ENCODE measurements around the gene DBNL. TPM values are rescaled to one million over a fixed set of nuclear protein-coding genes. Genes with fewer than 3 reads are reported as not detected.

DBNL gene
- total RNA-seq, 2 experiments from 2014 or later, result 175 to 176 TPM

DNA sequence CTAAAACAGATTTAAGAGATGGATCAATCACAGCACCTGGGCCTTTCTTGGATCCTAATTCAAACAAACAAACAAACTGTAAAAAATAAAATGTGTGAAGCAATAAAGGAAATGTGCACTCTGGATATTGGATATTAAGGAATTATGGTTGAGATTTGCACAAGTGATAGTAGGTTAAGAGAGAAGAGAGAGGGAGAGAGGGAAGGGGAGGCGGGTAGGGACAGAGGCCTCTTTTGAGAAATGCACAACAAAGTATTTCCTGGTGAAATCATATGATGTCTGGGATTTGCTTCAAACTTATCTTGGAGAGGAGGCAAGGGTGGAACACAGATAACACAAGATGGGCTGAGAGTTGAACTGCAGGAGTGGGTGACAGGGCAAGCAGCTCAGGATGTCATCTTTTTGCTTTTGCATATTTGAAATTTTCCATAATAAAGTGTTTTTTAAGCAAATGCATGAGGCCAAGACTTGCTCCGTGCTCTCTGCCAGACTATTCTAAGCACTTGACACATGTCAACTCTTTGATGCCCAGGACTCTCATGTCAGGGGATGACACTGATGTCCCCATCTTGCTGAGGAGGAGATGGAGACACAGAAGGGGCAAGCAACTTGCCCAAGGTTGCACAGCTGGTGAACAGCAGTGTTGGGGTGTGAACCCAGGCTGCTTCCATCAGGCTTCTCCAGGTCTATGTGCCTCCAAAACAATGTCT, 50.5 kb downstream of the DBNL start:
- ChIA-PET POLR2A (no interaction called here), CTCF (no interaction called here)
- no peaks in the 10 kb centered on the region for H3K36me3 Mint-ChIP-seq (ENCODE audit: low read depth)
- H3K4me1 Mint-ChIP-seq, result peaks cover 16% of the 10 kb centered on the region
- no peak overlapping the region for H3K4me3 Mint-ChIP-seq
- H3K27me3 Mint-ChIP-seq, result peaks cover 2% of the 10 kb centered on the region
- DNase-seq, result no peak
- no peaks in the 10 kb centered on the region for H3K9me3 Mint-ChIP-seq
- H3K27ac Mint-ChIP-seq, result no peak overlapping the region

DNA sequence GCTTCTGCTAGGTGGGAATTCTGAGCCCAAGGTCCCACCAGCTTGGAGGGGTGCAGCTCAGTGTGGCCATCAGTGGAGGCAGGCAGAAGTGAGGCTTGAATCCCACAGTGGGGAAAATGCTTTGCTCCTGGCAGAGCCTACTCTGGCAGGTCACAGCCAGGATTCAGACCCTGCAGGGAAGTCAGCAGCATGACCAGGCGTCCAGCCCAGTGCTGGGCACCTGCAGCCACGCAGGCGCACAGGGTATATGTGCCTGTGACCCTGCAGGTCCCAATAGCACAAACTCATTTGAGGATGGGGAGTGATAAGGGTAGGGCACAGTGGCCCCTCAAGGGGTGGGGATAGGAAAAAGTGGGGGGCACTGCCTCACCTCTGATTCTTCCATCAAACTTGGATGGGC, 51.3 kb downstream of the DBNL start:
- H3K4me1 Mint-ChIP-seq, result peaks cover 16% of the 10 kb centered on the region
- peaks cover 2% of the 10 kb centered on the region for H3K27me3 Mint-ChIP-seq
- no peaks in the 10 kb centered on the region for H3K9me3 Mint-ChIP-seq
- no peak overlapping the region for H3K27ac Mint-ChIP-seq
- ChIA-PET CTCF (no interaction called here), POLR2A (no interaction called here)
- no peak for DNase-seq
- no peak overlapping the region for H3K4me3 Mint-ChIP-seq
- H3K36me3 Mint-ChIP-seq (ENCODE audit: low read depth), result no peaks in the 10 kb centered on the region

DNA sequence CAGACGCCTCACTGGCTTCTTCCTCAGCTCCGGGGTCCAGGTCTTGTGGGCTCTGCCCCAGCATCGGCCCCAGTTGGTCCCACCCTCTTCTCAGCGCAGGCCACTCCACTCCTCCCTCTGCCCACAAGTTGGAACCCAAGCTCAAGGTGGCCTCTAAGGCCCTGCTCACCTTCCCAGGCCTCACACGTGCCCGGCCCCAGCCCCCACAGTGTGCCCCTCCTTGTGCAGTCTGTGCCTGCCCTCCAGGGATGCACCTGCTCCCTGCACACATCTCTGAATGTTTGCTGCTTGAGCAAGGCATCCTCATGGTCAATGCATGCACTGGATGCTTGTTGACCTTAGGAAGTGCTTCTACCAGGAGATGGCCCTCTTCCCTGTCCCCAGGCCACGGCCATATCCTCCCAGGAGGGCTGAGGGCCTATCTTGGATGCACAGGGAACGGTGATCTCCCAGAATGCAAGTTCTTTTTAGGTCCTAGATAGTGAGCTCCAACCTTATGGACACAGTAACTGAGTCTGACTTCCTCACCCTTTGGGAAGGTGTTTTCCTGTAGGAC, 51.9 kb downstream of the DBNL start:
- ChIA-PET CTCF (interaction anchor here (1.5 kb wide), 1 partner anchor 11 kb away, joined by 5 read pairs; no protein-coding TSS in a partner anchor), POLR2A (interaction anchor here (1.5 kb wide), 1 partner anchor 51 kb away, joined by 3 read pairs; no protein-coding TSS in a partner anchor)
- Mint-ChIP-seq H3K27ac (no peak overlapping the region), H3K36me3 (ENCODE audit: low read depth) (no peaks in the 10 kb centered on the region), H3K4me3 (no peak overlapping the region), H3K4me1 (peaks cover 16% of the 10 kb centered on the region), H3K9me3 (no peaks in the 10 kb centered on the region), H3K27me3 (peaks cover 2% of the 10 kb centered on the region)
- DNase-seq, result no peak

DNA sequence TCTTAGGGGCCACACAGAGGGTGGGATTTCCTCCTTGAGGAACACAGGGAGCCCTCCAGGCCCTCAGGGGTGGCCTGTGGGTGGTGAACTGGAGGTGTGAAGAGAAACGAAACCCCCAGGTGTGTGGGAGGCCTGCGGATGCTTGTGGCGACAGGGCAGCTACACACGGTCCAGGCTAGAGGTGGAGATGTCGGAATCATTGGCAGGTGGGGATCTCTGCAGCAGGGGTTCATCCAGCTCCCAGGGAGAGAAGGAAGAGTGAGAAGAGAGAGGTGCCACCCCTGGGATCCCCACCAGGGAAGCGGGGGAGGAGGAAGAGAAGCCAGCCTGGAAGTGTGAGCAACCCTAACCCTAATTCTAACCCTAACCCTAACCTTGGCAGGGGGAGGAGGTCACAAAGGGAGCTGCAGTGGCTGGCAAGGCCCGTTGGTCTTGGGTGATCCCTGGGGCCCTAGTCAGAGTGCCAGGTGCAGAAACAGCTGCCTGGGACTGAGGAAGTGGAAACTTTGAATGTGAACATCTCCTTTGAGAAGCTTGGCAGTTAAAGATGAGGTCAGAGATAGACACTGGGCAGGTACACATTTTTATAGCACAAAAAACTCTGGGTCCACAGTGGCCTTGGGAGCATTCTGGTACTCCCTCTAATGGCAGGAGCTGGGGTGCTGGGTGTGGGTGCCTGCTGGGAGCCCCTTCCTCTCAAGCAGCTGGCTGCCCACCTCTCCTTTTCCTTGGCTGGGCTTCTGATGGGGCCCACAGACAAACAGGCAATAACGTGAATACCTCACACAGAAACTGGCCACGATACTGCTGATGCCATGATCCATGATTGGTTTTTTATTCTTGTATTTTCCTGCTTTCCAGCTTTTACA, 52.8 kb downstream of the DBNL start:
- no peaks in the 10 kb centered on the region for H3K9me3 Mint-ChIP-seq
- H3K27me3 Mint-ChIP-seq, result peaks cover 4% of the 10 kb centered on the region
- peaks cover 16% of the 10 kb centered on the region for H3K4me1 Mint-ChIP-seq
- no peak overlapping the region for H3K4me3 Mint-ChIP-seq
- peak overlapping the region; percentile 34 for H3K27ac Mint-ChIP-seq
- CTCF ChIA-PET, result interaction anchor here (1.5 to 1.6 kb wide), 2 partner anchors 12 kb away, joined by 4 to 5 read pairs; no protein-coding TSS in a partner anchor
- no peaks in the 10 kb centered on the region for H3K36me3 Mint-ChIP-seq (ENCODE audit: low read depth)
- DNase-seq, result no peak
- POLR2A ChIA-PET, result interaction anchor here (0.9 to 2.4 kb wide), 5 partner anchors 8 to 52 kb away, joined by 3 to 11 read pairs (median 4); no protein-coding TSS in a partner anchor

DNA sequence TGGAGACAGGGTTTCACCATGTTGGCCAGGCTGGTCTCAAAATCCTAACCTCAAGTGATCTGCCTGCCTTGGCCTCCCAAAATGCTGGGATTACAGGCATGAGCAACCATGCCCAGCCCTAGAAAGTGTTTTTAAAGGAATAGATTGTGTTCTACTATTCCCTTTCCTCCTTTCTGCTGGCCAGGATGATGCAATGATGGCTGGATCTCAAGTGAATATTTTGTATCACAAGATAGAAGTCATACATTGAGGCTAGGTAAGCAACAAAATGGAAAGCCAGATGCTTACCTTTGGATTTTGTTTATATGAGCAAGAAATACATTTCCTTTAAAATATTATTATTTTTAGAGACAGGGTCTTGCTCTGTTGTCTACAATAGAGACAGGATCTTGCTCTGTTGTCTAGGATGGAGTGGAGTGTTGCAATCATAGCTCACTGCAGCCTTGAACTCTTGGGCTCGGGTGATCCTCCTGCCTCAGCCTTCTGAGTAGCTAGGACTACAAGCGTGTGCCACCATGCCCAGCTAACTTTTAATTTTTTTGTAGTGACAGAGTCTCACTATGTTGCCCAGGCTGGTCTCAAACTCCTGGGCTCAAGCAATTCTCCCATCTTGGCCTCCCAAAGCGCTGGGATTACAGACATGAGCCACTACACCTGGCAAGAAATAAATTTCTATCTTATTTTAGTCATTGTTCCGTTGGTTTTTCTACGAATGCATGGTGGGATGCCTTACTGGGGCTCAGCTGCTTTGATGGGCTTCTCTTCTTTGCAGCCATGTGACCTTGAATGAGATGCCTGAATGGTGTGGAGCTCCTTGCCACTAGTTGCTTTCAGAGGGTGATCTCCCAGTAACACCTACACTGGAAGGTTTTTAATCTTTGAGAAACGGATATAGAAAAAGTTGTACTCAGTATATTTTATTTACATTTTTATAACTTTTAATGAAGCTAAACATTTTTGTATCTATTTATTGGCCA, 53.9 kb downstream of the DBNL start:
- Mint-ChIP-seq H3K27ac (no peak overlapping the region), H3K4me3 (no peak overlapping the region), H3K9me3 (no peaks in the 10 kb centered on the region), H3K4me1 (peaks cover 18% of the 10 kb centered on the region), H3K36me3 (ENCODE audit: low read depth) (no peaks in the 10 kb centered on the region), H3K27me3 (peaks cover 15% of the 10 kb centered on the region)
- no peak for DNase-seq
- CTCF ChIA-PET, result interaction anchor here (1.5 to 1.6 kb wide), 2 partner anchors 11 to 13 kb away, joined by 4 to 5 read pairs; no protein-coding TSS in a partner anchor
- POLR2A ChIA-PET, result interaction anchor here (0.9 to 2.4 kb wide), 5 partner anchors 7 to 53 kb away, joined by 3 to 11 read pairs (median 4); no protein-coding TSS in a partner anchor

DNA sequence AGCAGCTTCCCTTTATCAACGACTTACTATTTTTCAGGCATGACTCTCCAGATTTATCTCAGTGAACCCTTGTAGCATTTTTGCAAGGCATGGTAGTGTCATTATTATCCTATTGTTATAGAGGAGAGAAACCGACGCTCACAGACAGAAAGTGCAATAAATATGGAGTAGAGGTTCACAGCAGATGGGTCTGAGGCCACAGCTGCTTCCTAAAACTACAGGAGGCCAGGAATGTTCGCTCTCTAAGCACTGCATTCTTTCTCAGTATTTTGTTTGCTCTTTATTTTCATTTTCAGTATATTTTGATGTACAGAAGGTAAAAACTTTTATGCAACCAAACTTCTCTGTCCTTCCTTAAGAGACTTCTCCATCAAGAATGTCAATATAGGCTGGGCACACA, 55.2 kb downstream of the DBNL start:
- Mint-ChIP-seq H3K27ac (no peak overlapping the region), H3K9me3 (no peaks in the 10 kb centered on the region), H3K4me3 (no peak overlapping the region), H3K4me1 (peaks cover 18% of the 10 kb centered on the region), H3K27me3 (peaks cover 19% of the 10 kb centered on the region), H3K36me3 (ENCODE audit: low read depth) (no peaks in the 10 kb centered on the region)
- ChIA-PET POLR2A (no interaction called here), CTCF (no interaction called here)
- no peak for DNase-seq

DNA sequence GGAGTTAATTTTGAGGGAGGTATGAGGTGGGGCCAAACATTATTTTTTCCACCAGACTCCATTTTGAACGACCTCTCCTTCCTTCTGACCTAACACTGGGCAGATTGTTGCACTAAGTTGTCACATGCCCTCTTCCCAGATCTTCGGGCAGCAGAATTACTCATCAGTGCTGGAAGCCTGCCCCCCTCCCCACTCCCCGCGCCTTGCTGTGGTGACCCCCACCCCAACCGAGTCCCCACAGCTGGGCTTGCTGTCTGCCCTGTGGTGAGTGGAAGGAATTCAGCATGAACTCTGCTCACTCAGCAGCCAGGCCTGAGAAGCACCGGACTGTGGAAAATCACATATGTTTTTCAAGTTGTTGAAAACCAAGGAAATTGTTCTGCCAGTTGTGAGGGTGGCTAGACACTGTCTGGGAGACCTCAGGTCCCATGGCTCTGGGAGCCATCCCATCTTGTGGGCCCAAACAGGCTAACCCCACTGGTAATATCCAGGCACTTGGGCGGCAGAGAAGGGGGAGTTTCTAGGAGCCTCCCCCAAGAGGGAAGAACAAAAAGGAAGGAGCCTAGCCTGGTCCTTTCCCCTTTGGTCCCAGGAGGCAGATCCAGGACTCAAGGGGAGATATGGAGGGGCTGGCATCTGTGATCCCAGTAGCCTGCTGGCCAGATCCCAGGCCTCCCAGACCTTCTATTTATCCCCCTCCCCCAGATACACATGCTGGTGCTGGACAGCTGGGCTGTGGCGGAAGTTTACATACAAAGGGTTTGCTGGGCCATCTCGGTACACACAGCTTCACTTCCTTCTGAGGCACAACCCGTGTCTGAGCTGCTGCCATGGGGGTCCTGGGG, 56.2 kb downstream of the DBNL start:
- Mint-ChIP-seq H3K4me1 (peaks cover 20% of the 10 kb centered on the region), H3K27me3 (peaks cover 28% of the 10 kb centered on the region), H3K4me3 (no peak overlapping the region), H3K9me3 (no peaks in the 10 kb centered on the region), H3K27ac (no peak overlapping the region), H3K36me3 (ENCODE audit: low read depth) (no peaks in the 10 kb centered on the region)
- DNase-seq, result no peak
- ChIA-PET CTCF (no interaction called here), POLR2A (no interaction called here)

DNA sequence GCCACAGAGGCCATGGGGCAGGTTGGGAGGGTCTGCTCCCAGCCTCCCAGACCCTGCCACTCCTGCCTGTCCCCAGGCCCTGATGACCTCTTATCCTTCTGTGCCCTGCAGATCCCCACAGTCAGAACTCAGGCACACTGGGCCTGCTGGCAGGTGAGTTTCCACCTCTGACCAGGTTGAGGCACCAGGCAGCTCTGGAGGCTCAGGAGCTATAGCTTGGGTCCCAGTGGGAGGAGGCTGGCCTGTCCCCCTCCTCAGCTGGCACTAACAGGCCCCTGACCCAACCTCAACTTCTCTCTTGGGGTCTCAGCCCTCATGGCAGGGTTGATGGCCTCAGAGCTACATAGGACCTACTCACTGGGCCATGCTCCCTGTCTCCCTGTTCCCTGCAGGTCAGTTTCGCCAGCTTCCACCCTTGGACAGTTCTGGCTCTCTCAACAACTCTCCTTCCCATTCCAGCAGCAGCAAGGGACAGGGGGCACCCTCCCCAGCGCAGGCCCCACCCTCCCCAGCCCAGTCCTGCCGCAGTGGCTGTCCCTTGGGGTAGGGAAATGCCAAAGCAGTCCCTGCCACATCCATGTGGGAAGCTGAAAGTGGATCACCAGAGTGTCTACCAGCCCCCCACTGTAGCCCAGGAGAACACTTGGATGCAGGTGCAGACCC, 56.9 kb downstream of the DBNL start:
- no peaks in the 10 kb centered on the region for H3K9me3 Mint-ChIP-seq
- peaks cover 20% of the 10 kb centered on the region for H3K4me1 Mint-ChIP-seq
- POLR2A ChIA-PET, result interaction anchor here (0.7 to 0.9 kb wide), 2 partner anchors 20 to 783 kb away, joined by 3 read pairs; no protein-coding TSS in a partner anchor
- no peaks in the 10 kb centered on the region for H3K36me3 Mint-ChIP-seq (ENCODE audit: low read depth)
- peaks cover 33% of the 10 kb centered on the region for H3K27me3 Mint-ChIP-seq
- no peak for DNase-seq
- no peak overlapping the region for H3K4me3 Mint-ChIP-seq
- CTCF ChIA-PET, result no interaction called here
- H3K27ac Mint-ChIP-seq, result no peak overlapping the region

DNA sequence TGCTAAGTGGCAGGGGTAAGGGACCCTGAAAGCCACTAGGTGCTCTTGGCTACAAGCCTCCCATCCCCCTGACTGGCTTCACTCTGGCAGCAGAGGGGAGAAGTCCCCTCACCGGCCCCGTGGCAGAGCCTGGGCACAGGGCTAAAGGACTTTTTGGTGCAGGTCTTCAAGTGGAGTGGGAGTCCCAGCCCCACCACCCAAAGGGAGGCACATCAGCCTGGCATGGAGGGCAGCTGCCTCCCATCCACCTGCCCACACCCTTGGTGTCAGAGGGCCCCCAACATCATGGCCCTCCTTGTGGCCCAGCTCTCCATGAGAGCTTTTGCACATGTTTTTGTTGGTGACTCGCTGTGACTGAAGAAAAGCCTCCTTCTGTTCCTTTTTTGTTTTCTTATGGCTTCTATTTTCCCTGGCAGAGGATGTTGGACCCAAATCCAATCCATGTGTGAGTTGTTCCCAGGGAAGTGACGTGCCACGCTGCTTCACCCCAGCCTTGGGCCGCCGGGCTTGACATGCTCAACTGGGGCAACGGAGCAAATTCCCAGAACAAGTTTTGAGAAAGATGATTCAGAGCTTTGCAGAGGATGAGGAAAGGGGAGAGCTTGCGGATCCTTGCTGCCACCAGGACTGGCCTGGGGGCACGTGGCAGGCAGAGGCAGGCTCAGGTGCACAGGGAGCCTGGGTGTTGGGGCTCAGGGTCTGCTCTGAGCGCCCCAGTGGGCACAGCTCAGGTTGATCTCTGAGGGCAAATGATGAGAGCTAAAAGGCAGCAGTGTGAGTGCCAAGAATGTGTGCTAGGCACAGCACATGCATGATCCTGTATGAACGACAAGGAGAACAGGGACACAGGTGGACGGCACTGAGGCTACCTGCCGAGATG, 57.7 kb downstream of the DBNL start:
- POLR2A ChIA-PET, result interaction anchor here (0.7 to 0.9 kb wide), 2 partner anchors 21 to 782 kb away, joined by 3 read pairs; no protein-coding TSS in a partner anchor
- no peak overlapping the region for H3K27ac Mint-ChIP-seq
- peaks cover 33% of the 10 kb centered on the region for H3K27me3 Mint-ChIP-seq
- H3K4me1 Mint-ChIP-seq, result peaks cover 14% of the 10 kb centered on the region
- DNase-seq, result no peak
- no peaks in the 10 kb centered on the region for H3K36me3 Mint-ChIP-seq (ENCODE audit: low read depth)
- CTCF ChIA-PET, result no interaction called here
- no peak overlapping the region for H3K4me3 Mint-ChIP-seq
- no peaks in the 10 kb centered on the region for H3K9me3 Mint-ChIP-seq

DNA sequence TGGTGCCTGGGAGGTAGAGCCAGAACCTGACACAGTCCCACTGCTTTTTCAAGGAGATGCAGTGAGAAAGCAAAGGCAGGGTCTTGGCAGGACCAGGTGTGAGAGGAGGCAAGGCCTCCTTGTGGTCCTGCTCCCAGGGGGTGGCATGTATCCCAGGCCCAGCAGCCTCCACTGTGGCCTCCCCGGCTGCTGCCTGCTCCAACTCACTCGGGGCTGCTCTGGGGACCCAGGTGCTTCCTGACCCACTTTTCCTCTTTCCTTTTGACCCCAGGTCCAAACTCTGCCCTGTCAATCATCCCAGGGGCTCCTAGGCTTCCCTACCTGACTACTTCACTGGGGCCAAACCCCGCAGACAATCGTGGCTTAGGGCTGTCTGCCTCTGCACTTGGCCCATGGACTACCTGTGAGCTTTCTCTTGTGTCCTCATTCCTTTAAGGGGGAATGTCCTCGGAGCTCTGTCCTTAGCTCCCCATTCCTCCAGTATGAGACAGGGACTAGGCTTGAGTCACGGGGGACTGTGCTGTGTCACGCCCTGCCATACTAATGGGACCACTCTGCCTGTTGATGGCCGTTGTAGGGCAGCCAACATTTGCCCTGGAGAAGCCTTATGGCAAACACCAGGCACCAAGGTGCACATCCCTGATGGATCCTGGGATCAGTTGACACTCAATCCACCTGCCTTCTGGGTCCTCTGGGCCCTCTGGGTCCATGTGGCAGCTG, 58.5 kb downstream of the DBNL start:
- H3K27ac Mint-ChIP-seq, result no peak overlapping the region
- peaks cover 33% of the 10 kb centered on the region for H3K27me3 Mint-ChIP-seq
- H3K4me3 Mint-ChIP-seq, result no peak overlapping the region
- ChIA-PET CTCF (no interaction called here), POLR2A (no interaction called here)
- H3K9me3 Mint-ChIP-seq, result no peaks in the 10 kb centered on the region
- no peak for DNase-seq
- H3K36me3 Mint-ChIP-seq (ENCODE audit: low read depth), result no peaks in the 10 kb centered on the region
- H3K4me1 Mint-ChIP-seq, result peaks cover 6% of the 10 kb centered on the region
